Measurements from ENCODE around the gene PSMD6. TPM values are rescaled to one million over a fixed set of nuclear protein-coding genes. Genes with fewer than 3 reads are reported as not detected.

PSMD6 gene
- total RNA-seq, 2 donors from 2014 or later: 54.4 to 70.3 TPM

GRCh38 chr3:64057231-64057630 is 33.9 kb upstream of the PSMD6 start:
- TF ChIP-seq CTCF (IDR thresholded peaks at IDR 0.05): no peak
- Histone ChIP-seq H3K9me3 (no peaks in the 10 kb centered on the region), H3K4me1 (ENCODE audit: control insufficient read depth in 1 of 2, low read depth in 2 of 2) (peaks cover 0 to 4% of the 10 kb centered on the region in 2 donors), H3K36me3 (no peaks in the 10 kb centered on the region), H3K27me3 (replicated peaks; ENCODE audit: insufficient read depth) (no peaks in the 10 kb centered on the region), H3K27ac (no peak overlapping the region), H3K4me3 (no peak overlapping the region)
- DNase-seq (ENCODE audit: low spot score) (no peak), ATAC-seq (ENCODE audit: insufficient number of reproducible peaks, low FRiP score, low read depth) (no peak)

DNA sequence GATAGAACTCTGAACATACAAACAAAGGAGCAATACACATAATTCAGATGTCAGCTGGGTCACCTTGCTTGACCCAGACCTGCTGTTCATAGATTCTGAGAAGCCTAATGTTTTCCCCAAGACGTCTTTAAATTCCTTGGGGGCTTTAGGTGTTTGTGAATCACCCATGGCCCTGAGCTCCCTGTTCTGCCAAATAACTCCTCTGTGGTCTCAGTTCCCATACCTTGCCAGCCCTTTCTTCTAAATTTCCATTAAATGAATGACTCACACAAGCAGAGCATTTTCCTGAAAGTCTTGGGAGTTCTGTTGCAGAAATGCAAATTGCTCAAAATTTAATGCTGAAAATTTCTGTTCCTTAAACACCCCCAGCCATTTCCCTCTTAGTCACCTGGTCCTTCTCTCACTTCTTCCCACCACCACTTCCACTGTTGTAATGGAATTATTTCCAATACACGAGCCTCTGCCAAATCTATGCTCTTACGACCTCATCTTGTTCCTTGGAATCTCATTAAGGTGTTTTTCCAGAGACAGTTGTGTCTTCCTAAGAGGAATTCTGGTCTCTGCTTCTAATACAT is 33.4 kb upstream of the PSMD6 start:
- Histone ChIP-seq H3K9me3 (no peaks in the 10 kb centered on the region), H3K4me3 (no peak overlapping the region), H3K27me3 (replicated peaks; ENCODE audit: insufficient read depth) (no peaks in the 10 kb centered on the region), H3K4me1 (ENCODE audit: control insufficient read depth in 1 of 2, low read depth in 2 of 2) (peaks cover 0 to 4% of the 10 kb centered on the region in 2 donors), H3K36me3 (no peaks in the 10 kb centered on the region), H3K27ac (no peak overlapping the region)
- no peak for ATAC-seq (ENCODE audit: insufficient number of reproducible peaks, low FRiP score, low read depth)
- TF ChIP-seq CTCF (IDR thresholded peaks at IDR 0.05): no peak
- no peak for DNase-seq (ENCODE audit: low spot score)

DNA sequence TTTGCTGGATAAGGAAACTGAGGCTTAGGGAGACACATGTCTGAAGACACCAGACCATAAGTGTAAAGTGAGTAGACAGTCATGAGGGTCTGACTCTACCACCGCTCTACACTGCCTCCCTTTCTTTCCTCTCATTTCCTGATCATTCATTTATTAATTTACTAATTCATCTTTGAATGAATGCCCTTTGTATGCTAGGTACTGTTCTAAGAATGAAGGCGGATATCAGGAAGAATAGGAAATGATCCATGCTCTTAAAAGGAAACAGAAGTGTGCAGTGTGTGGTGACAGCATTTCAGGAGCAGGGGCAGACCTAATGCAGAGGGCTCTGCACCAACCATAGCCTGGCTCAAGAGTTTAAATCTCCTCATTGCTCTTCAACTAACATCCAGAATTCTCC is 31.8 kb upstream of the PSMD6 start:
- H3K27me3 ChIP-seq (replicated peaks; ENCODE audit: insufficient read depth): no peaks in the 10 kb centered on the region
- peaks cover 0 to 4% of the 10 kb centered on the region in 2 donors for H3K4me1 ChIP-seq (ENCODE audit: control insufficient read depth in 1 of 2, low read depth in 2 of 2)
- no peaks in the 10 kb centered on the region for H3K36me3 ChIP-seq
- no peak for TF ChIP-seq CTCF (IDR thresholded peaks at IDR 0.05)
- no peak overlapping the region for H3K27ac ChIP-seq
- H3K9me3 ChIP-seq: no peaks in the 10 kb centered on the region
- DNase-seq (ENCODE audit: low spot score): no peak
- H3K4me3 ChIP-seq: no peak overlapping the region
- no peak for ATAC-seq (ENCODE audit: insufficient number of reproducible peaks, low FRiP score, low read depth)

- no peak overlapping the region for H3K4me3 ChIP-seq
- peaks cover 0 to 4% of the 10 kb centered on the region in 2 donors for H3K4me1 ChIP-seq (ENCODE audit: control insufficient read depth in 1 of 2, low read depth in 2 of 2)
- no peaks in the 10 kb centered on the region for H3K9me3 ChIP-seq
- no peaks in the 10 kb centered on the region for H3K36me3 ChIP-seq
- TF ChIP-seq CTCF (IDR thresholded peaks at IDR 0.05): no peak
- no peak for ATAC-seq (ENCODE audit: insufficient number of reproducible peaks, low FRiP score, low read depth)
- no peak for DNase-seq (ENCODE audit: low spot score)
- no peaks in the 10 kb centered on the region for H3K27me3 ChIP-seq (replicated peaks; ENCODE audit: insufficient read depth)
- H3K27ac ChIP-seq: no peak overlapping the region
These were observed 31.2 kb upstream of the PSMD6 start for GRCh38 chr3:64054488-64054887.

- Histone ChIP-seq H3K9me3 (no peaks in the 10 kb centered on the region), H3K4me3 (no peak overlapping the region), H3K27ac (no peak overlapping the region), H3K36me3 (no peaks in the 10 kb centered on the region), H3K27me3 (replicated peaks; ENCODE audit: insufficient read depth) (no peaks in the 10 kb centered on the region), H3K4me1 (ENCODE audit: control insufficient read depth in 1 of 2, low read depth in 2 of 2) (peaks cover 0 to 2% of the 10 kb centered on the region in 2 donors)
- ATAC-seq (ENCODE audit: insufficient number of reproducible peaks, low FRiP score, low read depth) (no peak), DNase-seq (ENCODE audit: low spot score) (no peak)
- no peak for TF ChIP-seq CTCF (IDR thresholded peaks at IDR 0.05)
These were observed 30.3 kb upstream of the PSMD6 start for GRCh38 chr3:64053581-64053980.

Measured in thoracic aorta (tissue), 2 donors.